Heart left ventricle (tissue), 16 donors: Measurements from ENCODE around the gene PARS2. TPM values are rescaled to one million over a fixed set of nuclear protein-coding genes. Genes with fewer than 3 reads are reported as not detected.
A peak's percentile ranks its signal among the peaks of the same experiment; 100 is the strongest.

ENCODE experiments used
- ATAC-seq, 4 donors: fragments of 200-7000 bp; cut with Tn5 transposase; one replicate each; pipeline ENCODE4 v1.9.1; 2020 to 2022; ENCODE audit warnings: moderate library complexity in 4 of 4, mild to moderate bottlenecking in 3 of 4, moderate number of reproducible peaks in 1 of 4
- DNase-seq, 5 donors: peaks; one replicate each; pipeline ENCODE4 v3.0.0-alpha.2; 2020
- H3K27ac ChIP-seq, 12 donors: fragments of 200-600 bp; sonication (generic) in 4 of 12; one replicate each; pipeline versions ENCODE4 v1.5.0 to v1.8.0; 2016 to 2022; ENCODE audit warnings: mild to moderate bottlenecking in 2 of 12
- H3K27me3 ChIP-seq, 9 donors: fragments of 200-600 bp; sonication (generic) in 2 of 9; one replicate each; pipeline versions ENCODE4 v1.5.1 to v1.8.0; 2016 to 2022; ENCODE audit warnings: mild to moderate bottlenecking in 3 of 9
- H3K36me3 ChIP-seq, 9 donors: fragments of 200-600 bp; sonication (generic) in 2 of 9; one replicate each; pipeline versions ENCODE4 v1.5.0 to v1.8.0; 2018 to 2022; ENCODE audit warnings: mild to moderate bottlenecking in 2 of 9
- H3K4me1 ChIP-seq, 12 donors: fragments of 200-600 bp; sonication (generic) in 4 of 12; one replicate each; pipeline versions ENCODE4 v1.5.0 to v1.8.0; 2016 to 2022; ENCODE audit warnings: mild to moderate bottlenecking in 3 of 12
- H3K4me3 ChIP-seq, 12 donors: fragments of 200-600 bp; sonication (generic) in 4 of 12; one replicate each; pipeline versions ENCODE4 v1.5.0 to v1.8.0; 2017 to 2022; ENCODE audit warnings: mild to moderate bottlenecking in 9 of 12, moderate library complexity in 4 of 12
- H3K9me3 ChIP-seq, 12 donors: fragments of 200-600 bp; sonication (generic) in 4 of 12; one replicate each; pipeline versions ENCODE4 v1.5.0 to v1.8.0; 2016 to 2022; ENCODE audit warnings: mild to moderate bottlenecking in 1 of 12
- POLR2A ChIP-seq, 2 donors: fragments of 450-650 bp; IDR thresholded peaks; one replicate each; pipeline ENCODE4 v1.6.1; 2017; ENCODE audit warnings: antibody characterized with exemption in 2 of 2, mild to moderate bottlenecking in 2 of 2, moderate library complexity in 2 of 2
- WGBS, 4 donors: extraction: QIAGEN DNeasy Blood & Tissue Kit in 2 of 4; methylation state at CpG; one replicate each; pipeline versions ENCODE4 v1.1.5 to v1.1.7; 2013 to 2018; 5-methylcytosine and 5-hydroxymethylcytosine counted together
- intact Hi-C, 10 donors: fragments of 100-400 bp; cut with DNase I; formaldehyde crosslinking; loops; one replicate each; pipeline versions ENCODE4 v1.11.1 to v1.14.2; 2022
- polyA plus RNA-seq, 2 donors: library from polyadenylated mRNA; stranded (reverse); fragments of 200-250 nt; gene quantifications; one replicate each; pipeline ENCODE4 v1.2.3, GENCODE V29; 2013
- total RNA-seq, 9 donors: library from RNA; depleted of rRNA in 2 of 9; stranded (reverse); fragments of >200 nt in 2 of 9; fragmentation: NEBNext Ultra II Directional in 3 of 9; extraction: Animal tissue kit (Norgen Biotek cat#: 25700) in 3 of 9; gene quantifications; one replicate each; pipeline versions ENCODE4 v1.1.0 to v1.2.4, GENCODE V29; 2016 to 2023
- TF ChIP-seq, protein P1 (sequence below), 12 donors: fragments of 200-600 bp; sonication (generic) in 4 of 12; IDR thresholded peaks; one replicate each; pipeline versions ENCODE4 v1.5.0 to v1.8.0; 2018 to 2022; ENCODE audit warnings: antibody characterized with exemption in 12 of 12, mild to moderate bottlenecking in 5 of 12
- donor health status: ischemic (EF 13 %, LVEDD 7.1; RV severe dilation, severe dysfunction).
- donor health status: healthy with polysubstance abuse.
- donor health status: DM: no; HTN: yes; CAD: no.
- donor health status: DM: no; HTN: no; CAD: no.
- donor health status: ischemic (EF 25% LVEDD 6.9; RV normal size, moderate dysfunction).
- donor health status: ischemic (EF 25% LVEDD 5.7; RV mildly dilated, moderate dysfunction).
- donor health status: healthy.
- donor health status: DM: yes; HTN: yes; CAD: no.
- donor health status: ischemic (EF 35%, LVEDD 5.7; RV mildly dilated, moderate dysfunction).
- donor health status: nonischemic (EF 11% LVEDD 7.7; RV severe dilation, severe dysfunction).
- donor health status: DM: yes; HTN: yes; CAD: no.
- donor health status: PGD.
- donor health status: ischemic (EF 29% LVEDD 5.4; RV normal size, mild dysfunction).
- donor health status: nonischemic (EF 23%, LVEDD 6.1; RV moderate dilation, normal function).

PARS2 gene
- total and polyA plus RNA-seq, 11 donors: 1.7 to 7.7 (median 4.7) TPM

GRCh38 chr1:54743416-54744226, 20.7 kb downstream of the PARS2 start:
- TF ChIP-seq POLR2A (IDR thresholded peaks at IDR 0.05): no peak
- TF ChIP-seq, protein P1, sequence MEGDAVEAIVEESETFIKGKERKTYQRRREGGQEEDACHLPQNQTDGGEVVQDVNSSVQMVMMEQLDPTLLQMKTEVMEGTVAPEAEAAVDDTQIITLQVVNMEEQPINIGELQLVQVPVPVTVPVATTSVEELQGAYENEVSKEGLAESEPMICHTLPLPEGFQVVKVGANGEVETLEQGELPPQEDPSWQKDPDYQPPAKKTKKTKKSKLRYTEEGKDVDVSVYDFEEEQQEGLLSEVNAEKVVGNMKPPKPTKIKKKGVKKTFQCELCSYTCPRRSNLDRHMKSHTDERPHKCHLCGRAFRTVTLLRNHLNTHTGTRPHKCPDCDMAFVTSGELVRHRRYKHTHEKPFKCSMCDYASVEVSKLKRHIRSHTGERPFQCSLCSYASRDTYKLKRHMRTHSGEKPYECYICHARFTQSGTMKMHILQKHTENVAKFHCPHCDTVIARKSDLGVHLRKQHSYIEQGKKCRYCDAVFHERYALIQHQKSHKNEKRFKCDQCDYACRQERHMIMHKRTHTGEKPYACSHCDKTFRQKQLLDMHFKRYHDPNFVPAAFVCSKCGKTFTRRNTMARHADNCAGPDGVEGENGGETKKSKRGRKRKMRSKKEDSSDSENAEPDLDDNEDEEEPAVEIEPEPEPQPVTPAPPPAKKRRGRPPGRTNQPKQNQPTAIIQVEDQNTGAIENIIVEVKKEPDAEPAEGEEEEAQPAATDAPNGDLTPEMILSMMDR (IDR thresholded peaks at IDR 0.05): no peak
- Histone ChIP-seq H3K4me3 (no peak overlapping the region), H3K36me3 (peaks cover 0 to 56% (median 45%) of the 10 kb centered on the region in 9 donors), H3K9me3 (no peaks in the 10 kb centered on the region), H3K4me1 (no peaks in the 10 kb centered on the region), H3K27ac (peak overlapping the region in 1 of 12 donors; percentile 9), H3K27me3 (no peaks in the 10 kb centered on the region)
- ATAC-seq (peak in 3 of 4 donors; percentile 21 to 38 (median 38)), DNase-seq (peak in 1 of 5 donors; percentile 18)
- intact Hi-C loops: no loop called here
- WGBS, 4 donors: 76 to 82% (median 80%) methylated on average over 12 of the region's 12 CpGs

DNA sequence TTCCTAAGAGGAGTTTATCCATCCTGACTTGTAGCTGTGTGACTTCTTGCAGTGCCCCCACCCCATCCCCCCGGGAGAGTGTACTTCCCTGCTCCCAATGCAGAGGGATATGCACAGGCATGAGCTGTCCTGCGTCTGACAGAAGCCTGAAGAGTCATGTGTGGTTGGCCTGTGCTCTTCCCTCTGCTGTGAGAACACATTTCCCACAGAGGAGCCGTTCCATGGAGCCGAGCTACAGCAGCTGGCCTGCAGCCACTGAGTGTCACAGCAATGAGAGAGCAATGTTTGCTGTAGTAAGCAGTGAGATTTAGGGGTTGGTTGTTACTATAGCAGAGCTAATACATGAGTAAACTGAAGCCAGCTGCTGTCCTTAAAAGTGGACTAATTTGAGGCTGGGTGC, 22.0 kb downstream of the PARS2 start:
- no peak overlapping the region for H3K4me3 ChIP-seq
- TF ChIP-seq POLR2A (IDR thresholded peaks at IDR 0.05): no peak
- TF ChIP-seq, protein P1 (IDR thresholded peaks at IDR 0.05): no peak
- no peaks in the 10 kb centered on the region for H3K27me3 ChIP-seq
- WGBS, 4 donors: 58 to 69% (median 60%) methylated on average over 4 of the region's 4 CpGs
- no peak overlapping the region for H3K27ac ChIP-seq
- H3K4me1 ChIP-seq: no peaks in the 10 kb centered on the region
- DNase-seq (peak in 1 of 5 donors; percentile 45), ATAC-seq (peak in 2 of 4 donors; percentile 18 to 57)
- intact Hi-C loops: no loop called here
- peaks cover 0 to 69% (median 58%) of the 10 kb centered on the region in 9 donors for H3K36me3 ChIP-seq
- H3K9me3 ChIP-seq: no peaks in the 10 kb centered on the region

DNA sequence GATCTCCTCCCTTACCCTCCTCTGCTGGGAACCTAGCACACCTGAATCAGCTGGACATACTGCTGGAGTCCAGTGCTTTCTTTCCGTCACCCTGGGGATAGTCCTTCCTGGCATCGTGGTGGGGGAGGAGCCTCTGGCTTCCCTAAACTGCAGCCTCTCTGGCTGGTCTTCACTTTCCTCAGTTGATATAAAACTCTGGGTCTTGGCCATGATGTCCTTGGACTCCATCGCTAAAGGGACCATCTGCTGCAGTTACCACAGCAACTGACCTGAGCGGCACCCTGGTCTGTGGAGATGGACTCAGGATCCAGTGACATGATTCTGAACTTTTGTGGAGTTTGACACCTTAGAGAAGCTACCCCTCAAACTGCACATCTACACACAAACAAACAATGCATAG, 22.8 kb downstream of the PARS2 start:
- H3K27ac ChIP-seq: no peak overlapping the region
- H3K4me1 ChIP-seq: no peaks in the 10 kb centered on the region
- no peak for TF ChIP-seq POLR2A (IDR thresholded peaks at IDR 0.05)
- TF ChIP-seq, protein P1 (IDR thresholded peaks at IDR 0.05): no peak
- ATAC-seq (no peak), DNase-seq (no peak)
- peaks cover 0 to 76% (median 65%) of the 10 kb centered on the region in 9 donors for H3K36me3 ChIP-seq
- no peaks in the 10 kb centered on the region for H3K9me3 ChIP-seq
- no peak overlapping the region for H3K4me3 ChIP-seq
- intact Hi-C loops: no loop called here
- 75 to 88% (median 86%) methylated on average over 4 of the region's 4 CpGs for WGBS, 4 donors
- H3K27me3 ChIP-seq: no peaks in the 10 kb centered on the region

GRCh38 chr1:54738244-54738643, 26.1 kb downstream of the PARS2 start:
- 77 to 88% (median 84%) methylated on average over 6 of the region's 6 CpGs for WGBS, 4 donors
- TF ChIP-seq, protein P1 (IDR thresholded peaks at IDR 0.05): no peak
- no peak for TF ChIP-seq POLR2A (IDR thresholded peaks at IDR 0.05)
- ATAC-seq (no peak), DNase-seq (no peak)
- H3K27me3 ChIP-seq: no peaks in the 10 kb centered on the region
- H3K4me3 ChIP-seq: no peak overlapping the region
- H3K9me3 ChIP-seq: no peaks in the 10 kb centered on the region
- no peak overlapping the region for H3K27ac ChIP-seq
- intact Hi-C loops: no loop called here
- H3K36me3 ChIP-seq: peaks cover 0 to 99% (median 93%) of the 10 kb centered on the region in 9 donors
- H3K4me1 ChIP-seq: no peaks in the 10 kb centered on the region
